Activated CD8-positive, alpha-beta memory T cell treated with anti-CD3 and anti-CD28 coated beads, Interleukin-2, amount 50 U/mL, for 24 hours (primary cell): Measurements from ENCODE around the gene TRIM40.

Experiments used
- DNase-seq: peaks from one replicate; pipeline ENCODE4 v3.0.0-alpha.2; 2020; ENCODE audit errors: extremely low read depth

The TRIM40 gene

DNA sequence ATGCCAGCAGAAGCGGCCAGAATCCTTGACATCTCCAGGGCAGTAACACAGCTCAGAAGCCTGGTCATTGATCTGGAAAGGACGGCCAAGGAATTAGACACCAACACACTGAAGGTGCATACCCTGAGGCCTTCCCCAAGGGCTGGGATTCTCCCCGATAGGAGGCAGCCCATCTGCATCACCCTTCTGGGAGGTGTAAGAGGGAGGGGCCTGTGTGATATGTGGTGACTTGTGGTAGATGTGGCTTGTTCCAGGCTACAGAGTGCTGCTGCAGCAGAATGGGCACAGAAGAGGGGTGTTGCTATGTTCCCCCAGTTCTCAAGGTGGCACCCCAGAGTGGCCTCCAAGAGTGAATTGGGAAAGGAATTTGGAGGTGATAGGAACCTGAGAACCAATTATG is 11.2 kb downstream of the TRIM40 start:
- DNase-seq, result no peak

- no peak for DNase-seq
Measured at GRCh38 chr6:30149234-30149633, 13.3 kb downstream of the TRIM40 start.

DNA sequence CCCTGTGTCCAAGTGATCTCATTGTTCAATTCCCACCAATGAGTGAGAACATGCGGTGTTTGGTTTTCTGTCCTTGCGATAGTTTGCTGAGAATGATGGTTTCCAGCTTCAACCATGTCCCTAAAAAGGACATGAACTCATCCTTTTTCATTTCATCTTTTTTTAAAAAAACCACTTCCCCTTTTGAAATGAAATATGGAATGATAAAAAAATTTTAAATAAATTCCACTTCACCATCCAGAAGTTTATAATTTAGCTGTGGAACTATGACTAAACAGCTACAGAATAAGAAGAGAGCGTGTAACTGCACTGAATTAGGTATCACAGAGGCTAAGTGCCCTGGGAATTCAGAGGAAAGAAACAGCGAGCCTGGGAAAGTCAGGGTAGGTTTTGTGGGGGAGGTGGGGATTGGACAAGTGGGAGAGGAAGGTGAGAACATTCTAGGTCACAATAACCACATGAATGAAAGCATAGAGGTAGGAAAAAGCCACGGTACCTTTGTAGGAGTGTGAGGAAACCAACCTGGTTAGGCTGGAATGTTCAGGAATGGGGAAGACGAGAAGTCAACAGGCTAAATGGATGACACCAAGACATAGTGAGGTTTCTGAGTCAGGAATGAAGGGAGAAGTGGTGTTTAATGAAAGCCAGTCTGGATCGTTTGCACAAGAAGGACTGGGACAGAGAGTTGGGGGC is 14.1 kb downstream of the TRIM40 start:
- DNase-seq, result no peak

- DNase-seq, result no peak
Measured at GRCh38 chr6:30150671-30151395, 14.9 kb downstream of the TRIM40 start.

DNA sequence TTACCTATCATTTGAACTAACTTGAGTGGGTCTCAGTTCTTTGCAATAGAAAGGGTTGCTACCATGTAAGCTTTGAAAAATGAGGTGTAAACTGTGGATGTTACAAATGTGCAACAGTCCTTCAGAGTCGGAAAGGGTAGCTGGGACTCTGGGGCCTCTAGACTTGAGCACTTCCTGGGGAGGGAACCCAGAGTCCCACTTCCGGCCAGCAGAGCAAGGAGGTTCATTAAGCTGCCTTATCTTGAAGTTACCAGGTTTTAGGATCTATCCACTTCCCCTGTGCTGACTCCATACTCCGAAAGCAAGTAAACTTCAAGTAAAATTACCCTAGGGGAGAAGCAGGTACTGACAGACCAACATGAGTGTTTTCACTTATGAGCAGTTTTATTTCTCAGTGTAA is 15.6 kb downstream of the TRIM40 start:
- no peak for DNase-seq

DNA sequence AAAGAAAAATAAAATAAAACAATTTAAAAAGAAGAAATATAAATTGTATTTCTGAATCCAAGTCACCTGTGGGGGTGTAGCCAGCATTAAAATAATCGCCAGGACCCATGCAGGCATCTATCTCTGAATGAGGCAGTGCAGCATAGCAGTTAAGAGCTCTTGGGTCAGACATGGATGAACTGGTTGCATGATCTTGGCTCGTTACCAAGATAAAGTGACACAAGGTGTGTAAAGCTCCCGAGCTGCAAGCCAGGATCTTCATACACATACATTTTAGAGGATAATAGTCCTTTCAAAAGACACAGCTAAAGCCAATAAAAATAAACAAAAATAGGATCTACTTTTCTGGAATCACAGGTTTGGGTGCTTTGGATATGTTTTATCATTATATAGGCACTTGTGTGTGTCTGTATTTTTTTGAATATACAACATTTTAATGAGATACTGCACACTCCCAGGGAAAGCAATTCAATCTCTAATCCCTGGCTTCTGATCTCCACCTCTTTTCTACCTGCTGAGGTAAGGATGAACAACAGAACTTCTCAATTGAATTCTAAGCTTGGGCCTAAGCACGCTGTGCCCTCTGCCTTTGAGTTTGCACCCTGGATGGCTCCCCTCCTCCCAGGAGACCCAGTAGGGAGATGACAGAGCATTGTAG is 16.2 kb downstream of the TRIM40 start:
- no peak for DNase-seq

DNA sequence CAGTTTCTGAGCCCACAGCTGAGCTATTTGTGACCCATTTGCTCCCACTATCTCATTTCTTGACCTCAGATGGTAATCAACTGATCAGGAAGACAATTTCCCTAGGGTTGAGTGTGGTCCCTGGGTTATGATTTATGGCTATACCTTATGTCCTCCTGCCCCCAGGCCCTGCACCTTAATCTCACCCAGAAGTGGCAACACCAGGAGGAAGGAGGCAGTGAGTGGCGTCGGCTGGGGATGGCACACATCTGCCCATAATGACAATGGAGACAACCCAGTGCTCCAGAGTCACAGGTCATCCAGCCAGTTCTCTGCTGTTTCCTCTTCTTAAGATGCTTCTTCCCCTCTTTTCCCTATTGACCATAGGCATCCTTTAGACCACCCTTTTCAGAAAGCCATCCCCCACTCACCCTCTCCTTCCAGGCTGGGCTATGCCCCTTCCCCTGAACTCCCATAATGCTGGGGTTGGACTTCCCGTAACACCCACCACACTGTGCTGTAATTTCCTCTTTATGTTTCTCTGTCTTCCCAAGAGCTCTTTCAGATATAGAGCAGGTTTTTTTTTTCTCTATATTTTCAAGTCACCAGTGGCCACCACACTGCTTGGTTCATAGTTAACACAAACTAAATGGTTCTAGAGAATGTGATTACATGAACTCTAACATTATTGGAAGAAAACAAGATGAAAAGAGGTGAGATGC is 17.1 kb downstream of the TRIM40 start:
- DNase-seq, result no peak

DNA sequence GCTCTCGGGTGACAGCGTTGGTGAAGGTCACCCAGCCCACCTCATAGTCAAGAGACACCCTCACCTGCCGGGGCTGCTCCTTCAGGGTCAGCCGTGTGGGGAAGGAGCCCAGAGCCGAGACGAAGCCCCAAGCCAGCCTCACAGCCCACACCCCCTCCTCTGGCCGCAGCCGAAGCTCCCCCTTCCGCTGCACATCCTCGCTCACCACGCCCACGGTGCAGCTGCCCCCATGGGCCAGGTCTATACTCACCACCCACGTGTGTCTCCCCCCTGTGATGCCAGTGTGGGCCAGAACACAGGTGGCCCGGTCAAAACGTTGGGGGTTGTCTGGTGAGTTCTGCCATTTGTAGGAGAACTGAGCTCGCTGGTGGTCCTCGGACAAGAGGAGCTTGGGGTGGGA is 18.1 kb downstream of the TRIM40 start:
- no peak for DNase-seq

GRCh38 chr6:30154709-30155519 is 19.0 kb downstream of the TRIM40 start:
- DNase-seq, result no peak

GRCh38 chr6:30155520-30156261 is 19.8 kb downstream of the TRIM40 start:
- DNase-seq, result no peak

DNA sequence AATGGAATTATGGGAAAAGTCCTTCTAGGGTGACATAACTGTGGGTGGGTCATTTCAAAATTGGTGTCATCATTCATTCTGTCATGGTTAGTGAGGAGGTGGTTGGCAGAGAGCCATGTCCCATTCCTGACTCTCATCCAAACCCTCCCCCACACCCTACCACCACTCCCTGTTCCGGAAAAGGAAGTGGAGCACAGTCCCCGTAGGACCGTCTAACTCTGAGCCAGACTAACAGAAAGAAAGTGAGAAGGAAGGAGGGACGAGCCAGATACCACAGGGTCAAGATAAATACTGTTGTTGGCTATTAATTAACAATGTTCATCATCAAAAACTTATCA is 20.3 kb downstream of the TRIM40 start:
- no peak for DNase-seq

DNA sequence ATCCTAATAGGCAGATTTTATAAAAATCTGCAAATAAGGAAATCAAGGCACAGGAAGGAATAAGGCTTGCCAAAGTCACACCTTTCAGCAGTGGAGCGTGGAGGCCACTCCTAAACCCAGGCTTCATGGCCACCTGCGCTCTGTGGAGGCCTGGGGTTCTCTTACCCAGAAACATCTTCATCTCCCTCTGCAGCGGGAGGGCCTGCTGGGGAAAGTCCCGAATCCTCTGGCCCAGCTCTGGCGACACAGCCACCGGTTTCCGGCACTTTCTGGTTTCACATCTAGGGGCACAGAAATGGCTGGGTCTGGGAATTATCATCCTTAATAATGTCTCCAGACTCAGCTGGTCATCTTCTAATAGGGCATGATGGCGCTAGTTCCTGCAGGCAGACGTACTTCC is 20.8 kb downstream of the TRIM40 start:
- DNase-seq, result no peak

DNA sequence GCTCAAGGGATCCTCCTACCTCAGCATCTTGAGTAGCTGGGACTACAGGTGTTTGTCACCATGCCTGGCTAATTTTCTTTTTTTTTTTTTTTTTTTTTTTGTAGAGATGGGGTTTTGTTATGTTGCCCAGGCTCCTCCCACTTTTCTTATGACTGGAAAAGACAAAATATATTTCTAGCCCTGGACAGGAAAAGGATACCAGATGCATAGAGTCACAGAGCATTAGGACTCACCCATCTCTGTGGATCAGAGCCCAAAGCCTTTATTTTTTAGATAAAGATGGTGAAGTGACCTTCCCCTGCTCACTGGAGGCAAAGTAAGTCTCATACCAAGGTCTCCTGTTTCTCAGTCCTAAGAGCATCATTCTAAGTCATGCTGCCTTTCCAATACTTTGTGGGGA is 21.6 kb downstream of the TRIM40 start:
- no peak for DNase-seq

GRCh38 chr6:30157999-30158398 is 22.1 kb downstream of the TRIM40 start:
- no peak for DNase-seq

DNA sequence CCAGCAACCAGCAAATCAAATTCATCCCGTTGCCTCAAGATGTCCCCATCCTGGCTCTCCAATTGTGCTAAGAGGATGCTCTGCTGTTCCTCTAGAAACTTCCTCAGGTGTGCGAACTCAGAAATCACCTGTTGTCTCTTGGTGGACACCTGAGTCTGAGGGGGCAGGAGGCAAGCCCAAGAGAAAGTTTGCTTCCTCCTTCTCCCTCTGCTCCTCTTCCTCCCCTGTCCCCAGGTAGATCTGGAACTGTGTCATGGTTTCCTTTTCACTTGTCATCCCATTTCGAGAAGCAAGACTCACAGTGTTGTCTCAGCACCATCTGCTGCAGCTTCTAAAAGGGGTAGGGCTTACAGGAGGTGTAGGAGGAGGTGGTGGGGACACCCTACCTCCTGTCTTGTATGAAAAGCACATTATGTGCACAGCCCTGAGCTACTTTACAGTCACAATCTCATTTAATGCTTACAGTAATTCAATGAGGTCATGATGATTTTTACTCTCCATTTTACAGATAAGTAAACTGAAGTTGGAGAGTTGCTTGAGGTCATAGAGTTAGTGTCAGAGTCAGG is 22.6 kb downstream of the TRIM40 start:
- no peak for DNase-seq

GRCh38 chr6:30160008-30160784 is 24.3 kb downstream of the TRIM40 start:
- no peak for DNase-seq

DNA sequence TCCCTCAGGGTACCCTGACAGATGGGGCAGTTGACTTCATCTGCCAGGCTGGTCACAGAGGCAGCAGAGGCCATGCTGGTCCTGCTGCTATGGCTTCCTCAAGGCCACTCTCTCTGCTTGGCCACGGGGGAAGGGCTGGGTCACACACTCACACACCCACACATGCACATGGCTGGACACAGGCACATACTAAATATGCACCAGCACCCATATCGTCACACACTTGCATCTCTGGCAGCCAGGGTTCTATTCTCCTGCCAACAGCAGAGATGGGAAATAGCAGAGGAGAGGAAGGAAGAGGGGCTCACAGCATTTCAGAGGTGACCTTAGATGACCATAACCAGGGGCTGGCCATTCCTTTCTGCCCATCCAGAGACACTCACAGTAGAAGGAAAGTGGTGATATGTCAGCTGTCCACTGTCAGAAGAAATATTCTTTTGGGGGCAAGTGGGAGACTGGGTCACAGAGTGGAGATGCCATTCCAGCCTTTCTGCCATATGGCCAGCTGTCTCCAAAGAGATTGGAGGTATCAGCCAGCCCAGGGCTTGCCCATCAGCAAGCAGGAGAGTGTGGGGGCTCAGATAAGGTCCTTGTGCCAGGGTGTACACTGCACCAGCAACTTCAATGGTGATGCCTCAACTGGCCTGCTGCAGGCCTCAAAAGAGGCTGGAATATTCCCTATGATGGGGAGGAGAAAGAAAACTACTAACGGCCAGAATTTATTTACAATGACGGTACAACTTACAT is 25.0 kb downstream of the TRIM40 start, which contains the start of gene TRIM10:
Gene TRIM10 (minus strand): TSS at position 427 of the 747 bp plus-strand sequence. CDS start 353 bp downstream, at position 74.
- DNase-seq, result no peak

- DNase-seq, result no peak
Measured at GRCh38 chr6:30162265-30163089, 26.5 kb downstream of the TRIM40 start.
